ENCODE results near the gene KRT80.

The KRT80 gene

DNA sequence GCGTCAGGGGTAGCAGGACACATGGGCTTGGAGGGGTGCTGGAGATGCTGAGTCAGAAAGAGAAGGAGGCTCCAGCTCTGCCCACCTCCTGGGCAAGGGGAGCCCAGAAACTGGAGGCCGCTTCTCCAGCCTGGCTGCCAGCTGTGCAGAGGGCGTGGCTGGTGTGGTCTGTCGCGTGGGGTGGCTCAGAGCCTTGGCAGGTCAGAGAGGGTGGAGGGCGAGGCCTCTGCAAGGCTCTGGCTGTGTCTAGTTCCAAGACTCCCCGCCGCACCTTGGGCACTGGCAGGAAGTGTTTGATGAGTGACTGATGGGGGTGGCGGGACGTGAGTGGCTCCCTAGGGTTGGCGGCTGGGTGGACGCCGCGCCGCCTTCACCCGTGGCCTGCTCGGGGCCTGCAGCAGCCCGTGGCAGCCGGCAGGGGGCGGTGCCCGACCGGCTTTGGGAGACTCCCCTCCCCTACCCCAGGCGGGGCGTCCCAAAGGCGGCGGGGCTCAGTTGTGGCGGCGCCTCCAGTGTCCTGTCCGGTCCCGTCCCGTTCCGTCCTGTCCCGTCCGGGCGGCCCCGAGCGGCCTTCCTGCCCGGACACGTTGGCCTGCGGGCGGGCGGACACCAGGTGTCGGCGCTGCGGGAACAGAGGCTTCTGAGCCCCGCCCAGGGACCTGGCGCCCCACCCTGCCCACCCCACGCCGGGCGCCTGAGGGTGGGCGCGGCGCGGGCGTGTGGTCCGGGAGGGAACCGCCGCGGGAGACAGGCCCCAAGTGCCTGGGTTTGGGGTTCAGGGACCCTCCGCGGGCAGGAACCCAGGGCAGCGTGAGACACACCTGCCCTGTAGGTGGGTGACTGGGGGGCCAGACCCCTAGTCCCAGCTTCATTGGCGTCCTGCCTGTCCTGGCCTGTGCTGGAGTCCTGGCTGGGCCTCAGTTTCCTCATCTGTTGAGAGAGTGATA lies 39.7 kb downstream of the KRT80 start:
- no peak for DNase-seq

DNA sequence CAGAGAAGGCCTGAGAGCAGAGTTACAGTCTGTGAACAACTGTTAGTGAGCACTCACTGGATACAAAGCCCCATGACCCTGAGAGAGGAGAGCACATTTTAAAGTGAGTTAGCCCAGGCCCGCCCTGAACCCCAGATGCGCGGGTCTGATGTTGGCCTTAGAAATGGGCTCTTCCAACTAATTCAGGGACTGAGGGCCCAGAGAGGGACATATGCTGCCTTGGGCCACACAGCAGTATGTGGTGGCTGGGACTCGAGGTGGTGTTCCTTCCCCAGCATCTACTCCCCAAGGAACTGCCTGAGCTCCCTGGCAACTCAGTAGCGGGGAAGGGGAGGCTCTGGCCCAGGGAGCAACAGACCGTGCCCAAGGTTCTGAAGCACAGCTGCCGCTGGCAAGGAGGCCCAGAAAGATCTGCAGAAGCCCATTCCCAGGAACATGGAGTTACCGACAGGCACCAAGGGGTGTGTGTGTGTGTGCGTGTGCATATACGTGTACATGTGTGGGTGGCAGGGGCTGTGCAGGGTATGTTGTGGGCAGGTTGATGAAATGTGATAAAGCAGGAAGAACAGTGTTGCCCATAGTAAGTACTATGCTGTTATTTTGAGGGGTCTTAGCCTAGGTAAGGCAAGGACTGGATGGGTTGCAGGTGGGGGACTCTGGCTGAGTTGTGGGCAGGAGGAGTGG lies 40.5 kb downstream of the KRT80 start:
- no peak for DNase-seq

DNA sequence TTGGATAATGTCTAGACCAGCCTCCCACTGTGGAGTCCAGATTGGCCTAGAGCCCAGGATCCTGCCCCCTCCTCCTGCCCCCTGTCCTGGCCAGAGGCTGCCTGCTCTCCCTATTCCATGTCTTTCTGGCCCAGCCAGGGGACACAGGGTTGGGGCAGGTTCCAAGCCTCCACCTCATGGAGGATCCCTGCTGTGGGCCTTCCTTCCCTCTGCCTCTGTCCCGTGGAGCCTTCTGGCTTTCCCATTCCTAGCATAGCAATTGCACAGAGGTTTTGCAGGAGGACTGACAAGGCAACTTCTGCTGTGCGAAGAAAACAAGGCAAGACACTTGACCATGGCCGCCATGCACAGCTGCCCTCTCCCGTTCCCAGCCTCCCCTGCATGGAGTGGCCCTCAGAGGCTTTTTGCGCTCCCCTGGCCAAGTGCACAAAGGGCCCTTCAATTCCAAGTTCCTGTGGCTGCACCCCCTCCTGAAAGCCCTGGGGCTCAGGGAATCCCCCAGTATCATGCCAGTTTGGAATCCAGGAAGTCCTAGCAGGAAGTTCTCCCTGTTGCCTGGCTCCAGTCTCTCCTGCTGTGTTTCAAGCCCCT lies 42.1 kb downstream of the KRT80 start:
- no peak for DNase-seq

DNA sequence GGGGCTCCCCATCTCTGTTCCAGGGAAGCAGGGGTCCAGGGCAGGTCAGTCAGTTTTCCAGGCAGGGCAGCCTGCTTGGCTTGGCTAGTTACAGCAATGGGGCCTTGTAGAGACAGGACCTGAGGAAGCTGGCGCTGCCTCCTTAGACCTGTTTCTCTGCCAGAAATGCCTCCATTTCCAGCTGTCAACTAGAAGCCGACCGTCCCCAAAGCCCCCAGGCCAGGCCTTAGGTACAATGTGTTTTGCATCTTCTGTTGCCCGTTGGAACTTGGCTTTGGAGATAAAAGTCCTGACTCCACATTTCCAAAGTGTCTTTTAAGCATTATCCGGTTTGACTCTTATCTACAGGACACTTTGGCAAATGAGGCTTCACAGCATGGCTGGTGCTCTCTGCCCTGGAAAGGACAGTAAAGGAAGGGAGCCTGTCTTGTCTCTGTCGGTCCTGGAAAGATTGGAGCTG lies 42.6 kb downstream of the KRT80 start:
- no peak for DNase-seq

DNA sequence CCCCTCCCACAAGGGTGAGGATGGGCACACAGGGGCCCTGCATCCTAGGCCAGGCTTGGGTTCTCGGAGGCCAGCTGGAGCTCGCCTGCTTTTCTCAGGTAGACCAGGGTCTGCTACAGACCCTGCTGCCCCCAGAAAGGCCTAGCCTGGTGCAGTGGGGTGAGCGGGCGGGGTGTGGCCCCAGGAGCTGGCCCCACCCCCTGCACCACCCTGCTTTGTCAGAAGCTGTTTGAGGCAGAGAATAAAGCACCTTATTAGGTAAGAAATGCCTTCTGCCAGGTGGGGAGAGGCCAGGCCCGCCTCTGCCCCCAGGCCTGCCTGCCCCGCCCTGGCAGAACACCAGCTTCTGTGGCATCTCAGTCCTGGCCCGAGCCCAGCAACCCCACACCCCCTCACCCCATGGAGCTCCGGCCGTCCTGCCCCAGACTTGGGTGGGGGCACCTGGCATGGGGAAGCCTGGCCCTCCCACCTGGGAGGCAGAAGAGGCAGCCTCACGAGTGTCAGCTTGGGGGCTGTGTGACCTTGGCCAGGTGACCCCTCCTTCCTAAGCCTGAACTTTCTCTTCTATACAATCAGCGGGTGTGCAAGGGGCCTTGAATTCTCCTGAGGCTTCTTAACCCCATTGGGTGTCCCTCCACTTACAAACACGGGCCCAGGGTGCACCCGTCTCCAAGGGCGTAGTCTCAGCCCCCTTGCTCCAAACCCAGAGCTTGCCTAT lies 43.2 kb downstream of the KRT80 start:
- no peak for DNase-seq

DNA sequence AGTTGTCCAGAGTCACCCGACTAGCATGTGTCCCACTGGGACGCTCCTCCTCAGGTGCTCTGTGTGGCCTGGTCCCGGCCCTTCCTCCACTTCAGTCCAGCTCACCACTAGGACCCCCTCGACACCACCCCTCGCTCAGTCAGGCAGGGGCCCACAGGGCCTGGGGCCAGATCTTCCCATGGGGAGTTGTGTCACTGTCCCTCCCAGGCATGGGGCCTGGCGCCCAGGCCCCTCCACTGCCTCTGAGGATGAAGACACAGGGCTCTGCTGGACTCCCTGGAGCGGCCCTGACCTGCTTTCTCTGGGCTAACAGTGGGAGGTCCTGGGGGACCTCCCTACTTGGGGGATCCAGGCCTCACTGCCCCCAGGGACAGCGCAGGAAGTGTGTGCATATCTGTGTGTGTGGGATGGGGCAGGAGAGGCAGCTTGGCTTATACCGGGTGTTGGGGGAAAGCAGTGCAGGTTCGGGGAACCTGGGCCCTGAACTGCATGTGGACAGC lies 43.8 kb downstream of the KRT80 start:
- no peak for DNase-seq

DNA sequence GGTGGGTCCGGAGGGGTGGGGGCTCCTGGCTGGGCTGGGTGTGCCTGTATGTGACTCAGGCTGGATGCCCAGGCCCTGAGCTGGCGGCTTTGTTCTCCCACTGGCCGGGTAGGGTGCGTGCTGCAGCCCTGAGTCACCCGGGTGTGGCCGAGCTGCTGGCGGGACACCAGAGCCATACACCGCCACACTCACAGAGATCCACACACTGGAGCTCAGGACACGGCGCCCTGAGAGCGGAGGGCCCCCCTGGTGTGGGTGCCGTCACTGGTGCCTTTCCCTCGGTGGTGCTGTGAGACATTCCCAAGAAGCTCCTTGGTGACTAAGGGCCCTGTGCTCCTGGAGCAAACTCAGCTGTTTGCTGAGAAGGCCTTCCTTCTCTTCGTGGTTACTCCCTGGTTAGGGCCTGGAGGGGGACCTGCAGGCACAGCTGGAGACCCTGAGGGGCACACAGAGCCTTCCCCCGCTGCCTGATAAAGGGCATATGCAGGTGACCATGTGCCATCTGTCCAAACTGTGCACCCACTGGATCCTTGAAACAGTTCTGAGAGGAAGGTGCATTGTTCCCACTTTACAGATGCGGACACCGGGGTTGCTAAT lies 44.3 kb downstream of the KRT80 start:
- DNase-seq, result no peak

DNA sequence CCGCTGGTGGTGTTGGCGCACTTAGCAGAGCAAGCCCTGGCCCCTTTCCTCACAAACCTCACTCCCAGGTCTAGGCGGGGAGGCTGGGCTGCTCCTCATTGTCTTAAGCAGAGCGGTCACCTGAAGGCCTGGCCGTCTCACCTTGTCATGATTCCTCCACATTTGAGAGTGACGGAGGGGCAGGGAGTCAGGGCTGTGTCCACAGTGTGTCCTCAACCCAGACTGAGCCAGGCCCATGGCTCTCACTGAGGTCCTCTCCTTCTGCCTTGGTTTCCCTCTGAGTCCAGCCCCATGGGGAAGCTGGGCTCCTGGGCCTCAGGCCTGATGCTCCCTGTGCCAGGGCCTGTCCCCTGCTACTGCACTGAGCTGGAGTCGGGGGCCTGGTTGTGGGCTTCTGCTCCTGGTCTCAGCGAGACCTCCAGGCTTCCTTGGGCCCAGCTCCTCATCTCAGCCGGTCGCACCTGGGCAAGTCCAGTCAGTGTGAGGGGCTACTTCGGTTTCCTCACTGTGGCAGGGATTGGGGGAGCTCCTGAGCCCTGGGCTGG lies 44.9 kb downstream of the KRT80 start:
- no peak for DNase-seq

DNA sequence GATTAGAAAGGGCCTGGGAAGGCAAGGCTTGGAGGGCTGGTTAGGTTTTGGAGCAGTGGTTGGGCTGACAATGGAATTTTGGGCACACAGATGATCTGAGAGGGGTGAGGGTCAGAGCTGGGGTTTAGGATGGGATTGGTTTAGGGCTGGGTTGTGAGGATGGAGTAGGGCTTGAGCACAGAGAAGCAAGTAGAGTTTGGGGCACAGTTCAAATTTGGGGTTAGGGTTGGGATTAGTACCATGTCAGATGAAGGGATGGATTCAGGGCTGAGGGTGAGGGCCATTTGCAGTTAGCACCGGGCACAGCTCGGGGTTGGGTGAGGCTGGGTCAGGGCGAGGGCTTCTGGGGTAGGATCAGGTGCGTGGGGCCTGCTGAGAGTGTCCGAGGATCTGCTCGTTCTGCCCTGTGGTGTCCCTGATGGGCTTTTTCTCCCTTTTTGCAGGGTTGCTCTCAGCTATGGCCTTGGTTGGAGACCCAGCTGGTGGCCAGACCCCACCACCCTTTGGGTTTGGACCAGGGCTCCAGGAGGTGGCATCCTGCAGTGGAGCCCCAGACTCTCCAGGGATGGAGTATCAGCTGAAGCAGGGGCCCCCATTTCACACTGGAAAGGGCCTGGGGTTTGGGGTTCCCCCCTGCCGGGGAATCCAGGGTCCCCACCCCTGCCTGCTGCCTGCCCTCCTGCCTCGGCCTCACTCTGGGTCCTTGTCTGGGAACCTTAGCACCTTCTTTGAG lies 45.6 kb downstream of the KRT80 start:
- DNase-seq, result no peak

DNA sequence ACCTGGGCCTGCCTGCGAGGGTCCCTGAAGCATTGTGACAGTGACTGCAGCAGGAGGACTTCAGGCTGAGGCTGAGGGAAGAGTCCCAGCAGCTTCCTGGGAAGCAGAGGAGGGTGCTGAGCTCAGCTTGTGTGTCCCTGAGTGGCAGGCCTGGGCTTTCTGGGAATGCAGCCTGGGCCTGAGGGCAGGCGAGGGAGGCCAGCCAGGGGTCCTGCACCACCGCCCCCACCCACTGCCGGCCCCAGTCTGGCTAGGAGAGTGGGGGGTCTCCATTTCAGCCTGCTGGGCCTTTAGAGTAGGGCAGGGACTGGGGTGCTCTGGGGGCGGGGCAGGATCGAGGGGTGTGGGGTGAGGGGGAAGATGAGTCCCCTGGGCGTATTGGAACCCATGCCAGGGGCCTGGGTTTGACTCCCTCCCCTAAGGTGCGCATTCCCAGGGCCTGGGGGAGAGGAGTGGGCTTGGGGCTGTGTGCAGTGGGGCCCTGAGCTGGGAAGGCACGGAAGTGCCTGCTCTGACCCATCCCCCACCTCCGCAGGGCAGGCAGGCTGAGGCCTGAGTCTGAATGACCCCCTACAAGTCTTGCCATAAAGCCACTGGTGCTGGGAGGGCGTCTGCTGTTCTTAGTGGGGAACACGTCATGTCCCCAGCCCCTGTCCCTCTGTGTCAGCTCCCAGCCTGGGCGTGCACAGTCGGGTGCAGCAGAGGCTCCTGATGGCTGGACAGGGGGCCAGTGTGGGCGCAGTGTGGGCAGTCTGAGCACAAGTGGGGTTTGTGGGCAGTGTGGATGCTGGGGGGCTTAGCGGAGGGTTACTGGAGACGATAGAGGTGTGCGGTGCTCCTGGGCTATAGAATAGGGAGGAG lies 46.4 kb downstream of the KRT80 start:
- DNase-seq, result no peak

DNA sequence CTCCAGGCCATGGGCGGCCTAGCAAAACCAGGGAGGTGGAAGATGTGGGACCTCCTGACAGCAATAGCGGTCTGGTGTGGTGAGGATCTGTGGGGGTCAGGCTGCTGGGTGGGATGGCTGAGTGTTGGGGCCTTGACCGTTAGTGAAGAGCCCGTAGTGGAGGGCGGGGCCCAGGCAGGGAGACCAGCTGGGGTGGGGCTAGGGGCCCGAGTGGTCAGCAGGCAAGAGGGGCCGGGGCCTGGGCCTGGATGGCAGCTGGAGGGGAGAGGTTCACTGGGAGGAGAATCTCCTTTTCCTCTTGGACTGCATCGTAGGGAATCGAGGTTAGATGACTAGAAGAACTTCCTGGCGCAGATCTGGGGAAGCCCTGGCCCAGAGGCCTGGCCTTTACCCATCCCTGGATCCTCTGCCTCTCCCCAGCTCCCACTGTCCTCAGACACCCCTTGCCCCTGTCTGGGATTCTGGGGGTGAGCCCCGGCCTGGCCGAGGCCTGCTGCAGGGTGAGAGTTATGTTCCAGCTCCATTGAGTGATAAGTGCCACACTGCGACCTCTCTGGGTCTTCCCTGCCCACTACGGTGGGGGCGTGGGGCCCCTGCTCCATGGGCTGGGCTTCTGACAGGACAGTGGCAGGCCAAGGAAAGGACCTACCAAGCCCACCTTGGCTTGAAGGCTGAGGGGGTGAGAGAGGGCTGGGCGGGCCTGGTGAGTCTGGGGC lies 47.1 kb downstream of the KRT80 start:
- DNase-seq, result no peak

DNA sequence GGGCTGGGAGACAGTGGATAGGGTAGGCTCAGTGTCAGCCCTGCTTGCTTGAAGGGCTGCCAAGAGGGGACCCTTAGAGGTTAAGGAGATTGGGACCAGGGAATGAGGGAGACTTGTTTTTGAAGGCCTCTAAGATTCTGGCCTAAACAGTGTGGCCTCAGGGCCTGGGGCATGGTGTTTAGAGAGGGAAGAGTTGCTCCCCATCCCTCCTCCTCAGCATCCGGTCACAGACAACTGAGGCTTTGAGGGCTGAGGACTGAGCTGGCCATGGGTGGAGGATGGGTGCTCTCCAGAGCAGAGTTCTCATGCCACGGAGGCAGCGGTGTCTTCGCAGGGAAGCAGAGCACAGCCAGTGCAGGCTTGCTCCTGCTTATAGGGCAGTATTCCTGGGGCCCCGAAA lies 49.4 kb downstream of the KRT80 start:
- DNase-seq, result no peak

DNA sequence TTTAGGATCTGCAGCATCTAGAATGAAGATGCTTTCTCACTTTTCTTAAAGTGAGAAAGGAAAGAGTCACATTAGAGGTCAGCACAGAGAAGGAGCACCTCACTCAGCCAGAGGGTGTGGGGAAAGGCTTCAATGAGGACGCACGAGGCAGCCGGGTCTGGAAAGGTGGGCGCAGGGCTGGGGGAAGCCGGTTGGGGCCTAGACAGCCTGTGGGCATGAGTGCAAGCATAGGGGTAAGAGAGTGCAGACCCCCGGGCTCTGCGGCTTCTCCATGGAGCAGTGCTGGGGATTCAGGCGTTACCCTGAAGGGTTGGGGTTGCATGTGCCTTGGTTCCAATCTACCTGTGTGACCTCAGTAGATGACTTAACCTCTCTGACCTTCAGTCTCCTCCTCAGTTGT lies 49.9 kb downstream of the KRT80 start:
- DNase-seq, result no peak

DNA sequence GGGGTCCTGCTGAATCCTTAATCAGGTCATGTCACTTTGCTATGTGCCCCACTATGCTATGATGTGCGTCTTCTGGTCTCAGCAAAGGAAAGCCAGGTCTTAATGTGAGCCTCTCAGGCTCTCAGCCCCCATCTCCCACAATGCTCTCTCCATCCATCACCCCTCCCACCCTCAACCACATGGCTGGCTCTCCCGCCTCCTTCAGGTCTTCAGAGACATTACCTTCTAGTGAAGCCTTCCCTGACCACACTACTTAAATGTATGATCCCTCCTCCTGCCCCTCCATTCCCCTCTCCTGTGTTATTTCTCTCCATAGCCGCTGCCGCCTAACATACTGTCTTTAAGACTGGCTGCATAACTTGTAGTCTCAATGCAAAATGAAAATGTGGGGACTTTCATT lies 50.5 kb downstream of the KRT80 start:
- no peak for DNase-seq

DNA sequence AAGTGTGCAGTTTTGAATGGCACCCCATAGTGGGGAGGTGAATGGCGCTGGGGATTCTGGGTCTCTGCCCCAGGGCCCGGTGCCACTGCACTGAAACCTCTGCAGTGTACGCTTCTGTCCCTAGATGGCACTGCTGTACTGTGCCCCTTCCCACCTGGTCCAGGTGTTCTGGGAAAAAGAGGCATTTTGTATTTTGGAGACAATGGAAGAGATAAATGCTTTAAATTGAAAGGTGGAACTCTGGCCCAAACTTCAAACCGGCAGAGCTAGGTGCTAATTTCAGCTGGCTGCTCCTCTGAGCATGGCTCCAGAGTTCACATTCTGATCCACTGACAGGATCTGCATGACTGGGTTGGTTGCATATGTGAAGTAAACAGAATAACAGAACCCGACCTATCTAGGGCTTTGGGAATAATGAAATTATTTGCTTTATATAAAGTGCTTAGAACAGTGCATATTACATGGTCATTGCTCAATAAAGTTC lies 52.2 kb downstream of the KRT80 start:
- no peak for DNase-seq

DNA sequence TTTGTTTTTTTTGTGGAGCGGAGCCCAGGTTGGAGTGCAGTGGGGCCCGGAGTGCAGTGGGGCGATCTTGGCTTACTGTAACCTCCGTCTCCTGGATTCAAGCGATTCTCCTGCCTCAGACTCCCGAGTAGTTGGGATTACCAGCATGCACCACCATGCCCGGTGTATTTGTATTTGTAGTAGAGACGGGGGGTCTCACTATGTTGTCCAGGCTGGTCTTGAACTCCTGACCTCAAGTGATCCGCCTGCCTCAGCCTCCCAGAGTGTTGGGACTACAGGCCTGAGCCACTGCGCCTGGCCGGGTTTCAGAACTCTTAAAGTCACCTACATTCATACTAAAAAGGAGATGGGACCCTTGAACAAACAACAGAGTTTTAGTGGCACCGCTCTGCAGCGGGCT lies 52.7 kb downstream of the KRT80 start:
- no peak for DNase-seq

DNA sequence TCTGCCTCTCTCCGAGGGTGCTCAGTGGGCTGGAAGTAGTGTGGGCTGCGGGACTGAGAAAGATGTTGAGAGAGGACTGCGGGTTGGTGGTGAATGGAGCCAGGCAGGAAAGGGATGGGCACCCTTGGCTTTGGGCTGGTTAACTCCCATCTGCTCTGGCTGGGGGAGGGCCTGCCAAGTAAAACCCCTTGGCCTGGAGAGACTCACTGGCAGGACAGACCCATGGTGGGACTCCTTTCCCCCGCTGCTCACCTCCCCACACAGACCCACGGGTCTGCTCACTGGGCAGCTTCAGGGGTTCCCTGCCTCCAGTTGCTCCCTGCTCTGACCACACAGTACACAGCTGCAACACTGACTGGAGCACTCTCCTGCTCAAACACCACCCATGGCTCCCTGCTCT lies 54.1 kb downstream of the KRT80 start:
- no peak for DNase-seq

DNA sequence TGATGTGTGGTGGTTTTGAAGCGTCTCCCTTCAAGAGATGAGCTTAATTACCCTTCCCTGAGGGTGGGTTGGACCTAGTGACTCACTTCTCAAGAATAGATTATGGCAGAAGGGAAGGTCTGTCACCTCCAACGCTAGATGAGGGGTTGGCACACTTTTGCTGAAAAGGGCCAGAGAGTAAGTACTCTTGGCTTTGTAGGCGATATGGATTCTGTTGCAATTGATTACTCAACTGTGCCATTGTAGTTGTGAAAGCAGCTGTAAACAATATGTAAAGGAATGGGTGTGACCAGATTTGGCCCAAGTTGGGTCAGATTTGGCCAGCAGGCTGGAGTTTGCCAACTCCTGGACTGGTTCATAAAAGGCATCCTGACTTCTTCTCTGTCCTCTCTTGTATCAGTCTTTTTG lies 59.1 kb downstream of the KRT80 start:
- DNase-seq, result peak; percentile 31

DNA sequence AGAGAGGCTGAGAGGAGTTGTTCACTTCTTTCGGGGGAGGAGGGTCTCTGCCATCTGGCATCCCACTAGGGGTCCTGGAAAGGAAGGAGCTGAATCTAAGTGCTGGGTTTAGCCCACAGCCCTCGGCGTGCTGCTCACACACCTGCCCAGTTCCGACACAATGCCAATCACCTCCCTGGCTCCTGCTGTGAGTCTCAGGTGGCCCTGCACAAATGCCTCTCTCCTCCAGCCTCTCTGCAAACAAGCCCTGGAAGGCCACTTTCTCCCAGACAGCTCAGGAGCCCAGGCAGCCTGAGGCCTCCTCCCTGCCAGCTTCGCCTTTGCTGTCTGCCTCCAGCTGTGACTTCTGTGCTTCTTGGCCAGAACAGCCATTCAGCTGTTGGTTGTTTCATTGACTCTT lies 61.1 kb downstream of the KRT80 start:
- peak; percentile 69 for DNase-seq
